Endothelial cell of umbilical vein (primary cell): ENCODE results near the gene PLA2G15. TPM values are rescaled to one million over a fixed set of nuclear protein-coding genes. Genes with fewer than 3 reads are reported as not detected.

Experiments
- BruUV-seq: library from RNA; stranded (reverse); fragments of 400-500 nt; replicated peaks from 2 replicates; lab custom pipeline; 2021; lab: Mats Ljungman, UMichigan
- CTCF ChIA-PET: fragments of 300-600, 350-600 bp; sonication (Branson Sonifier 250); formaldehyde crosslinking; loops from one replicate; lab custom pipeline; 2021; ENCODE audit warnings: antibody characterized with exemption, inconsistent platforms; lab: Charles Lee
- POLR2A ChIA-PET: fragments of 300-600, 350-600 bp; sonication (Branson Sonifier 250); formaldehyde crosslinking; loops from one replicate; lab custom pipeline; 2021; ENCODE audit warnings: antibody characterized with exemption, inconsistent platforms; lab: Charles Lee
- DNase-seq: peaks from one replicate; pipeline ENCODE4 v3.0.0-alpha.2; 2011; ENCODE audit warnings: low read depth, low spot score
- FAIRE-seq: peaks from 2 replicates; lab custom pipeline; 2011; peaks lifted over from hg19 to GRCh38; lab: Jason Lieb, UNC
- H2AFZ ChIP-seq: 2 replicates; pipeline ENCODE4 v1.6.0; 2012; ENCODE audit warnings: low read depth, low read length, control low read depth, inconsistent platforms
- H3K27ac ChIP-seq: 2 replicates; pipeline ENCODE4 v1.5.1; 2011; ENCODE audit warnings: low read depth, mild to moderate bottlenecking, control low read depth, low read length, moderate library complexity; ENCODE audit not compliant: insufficient read depth
- H3K27me3 ChIP-seq, 2 experiments: 2 replicates each; pipeline versions ENCODE4 v1.6.0 to v1.6.1; 2011; ENCODE audit warnings: low read length in 2 of 2, mixed read lengths in 1 of 2; ENCODE audit not compliant: control insufficient read depth in 2 of 2, insufficient read depth in 2 of 2
- H3K36me3 ChIP-seq, 2 experiments: 2 replicates in 1 of 2; 3 replicates in 1 of 2; pipeline ENCODE4 v1.5.1; 2011; ENCODE audit warnings: low read length in 2 of 2, mild to moderate bottlenecking in 1 of 2, moderate library complexity in 1 of 2; ENCODE audit not compliant: control insufficient read depth in 2 of 2, insufficient read depth in 2 of 2; ENCODE audit errors: extremely low read depth in 1 of 2
- H3K4me1 ChIP-seq: 3 replicates; pipeline ENCODE4 v1.5.1; 2011; ENCODE audit warnings: mild to moderate bottlenecking, low read length; ENCODE audit not compliant: control insufficient read depth, insufficient read depth; ENCODE audit errors: extremely low read depth
- H3K4me2 ChIP-seq: 2 replicates; pipeline ENCODE4 v1.6.1; 2011; ENCODE audit warnings: low read length, control low read depth, mixed read lengths; ENCODE audit not compliant: insufficient read depth
- H3K4me3 ChIP-seq, 3 experiments: fragments of 200-600 bp in 1 of 3; sonication (generic), shearing (Covaris generic) in 1 of 3; replicated peaks in 1 of 3; 2 replicates each; pipeline ENCODE4 v1.5.1; 2011 to 2016; ENCODE audit warnings: control low read depth in 3 of 3, low read length in 3 of 3, mild to moderate bottlenecking in 2 of 3, inconsistent platforms in 1 of 3, low read depth in 1 of 3, moderate library complexity in 1 of 3; ENCODE audit not compliant: insufficient read depth in 1 of 3
- H3K79me2 ChIP-seq: 2 replicates; pipeline ENCODE4 v1.6.0; 2012; ENCODE audit warnings: low read length, inconsistent platforms; ENCODE audit not compliant: control insufficient read depth, insufficient read depth
- H3K9ac ChIP-seq: replicated peaks from 2 replicates; pipeline ENCODE3; 2011; ENCODE audit warnings: low read length, control low read depth; ENCODE audit not compliant: insufficient read depth; ENCODE audit errors: extremely low read depth
- H3K9me1 ChIP-seq: replicated peaks from 3 replicates; pipeline ENCODE4 v1.6.0; 2011; ENCODE audit warnings: mild to moderate bottlenecking, low read length; ENCODE audit not compliant: control insufficient read depth, insufficient read depth; ENCODE audit errors: extremely low read depth
- H3K9me3 ChIP-seq: replicated peaks from 2 replicates; pipeline ENCODE4 v1.5.1; 2012; ENCODE audit warnings: low read length, inconsistent platforms; ENCODE audit not compliant: control insufficient read depth, insufficient read depth
- H4K20me1 ChIP-seq: replicated peaks from 2 replicates; pipeline ENCODE3; 2011; ENCODE audit warnings: mild to moderate bottlenecking, low read length; ENCODE audit not compliant: control insufficient read depth, insufficient read depth; ENCODE audit errors: extremely low read depth
- FOS ChIP-seq: IDR thresholded peaks from 2 replicates; pipeline ENCODE4 v1.6.1; 2011; ENCODE audit warnings: mild to moderate bottlenecking, low read length, moderate library complexity, borderline replicate concordance; ENCODE audit not compliant: insufficient read depth
- GATA2 ChIP-seq: IDR thresholded peaks from 2 replicates; pipeline ENCODE4 v1.7.0; 2011; ENCODE audit warnings: low read depth, mild to moderate bottlenecking, moderate library complexity, mixed read lengths, low read length; ENCODE audit not compliant: insufficient read length, insufficient read depth
- JUN ChIP-seq: IDR thresholded peaks from 2 replicates; pipeline ENCODE4 v1.6.1; 2011; ENCODE audit warnings: borderline replicate concordance, low read depth; ENCODE audit not compliant: insufficient read length, insufficient read depth
- MAX ChIP-seq: IDR thresholded peaks from 2 replicates; pipeline ENCODE4 v1.6.1; 2011; ENCODE audit not compliant: insufficient read depth, insufficient read length
- MYC ChIP-seq: IDR thresholded peaks from one replicate; pipeline ENCODE4 v1.6.1; 2011; ENCODE audit warnings: mild to moderate bottlenecking, low read depth, low read length
- POLR2A ChIP-seq: IDR thresholded peaks from 2 replicates; pipeline ENCODE4 v1.6.1; 2012; ENCODE audit warnings: low read depth, mild to moderate bottlenecking, control low read depth, low read length
- POLR2AphosphoS5 ChIP-seq: IDR thresholded peaks from 2 replicates; pipeline ENCODE4 v1.6.1; 2012; ENCODE audit warnings: low read depth, mild to moderate bottlenecking, control low read depth, low read length, moderate library complexity; ENCODE audit not compliant: insufficient read depth
- dilution Hi-C: fragments of 300-500 bp; cut with MboI; formaldehyde crosslinking; loops from one replicate; pipeline ENCODE4 v1.15.0; 2019; ENCODE audit warnings: low sequenced_read_pairs; ENCODE audit not compliant: extremely low pct_ligation_motif_present
- intact Hi-C: fragments of 100-400 bp; cut with micrococcal nuclease; formaldehyde crosslinking; loops from one replicate; pipeline ENCODE4 v1.10.0; 2022
- polyA plus RNA-seq, 4 experiments: library from polyadenylated mRNA; depleted of rRNA in 3 of 4; stranded (reverse) in 3 of 4; unstranded in 1 of 4; fragments of >200 nt; gene quantifications; 2 replicates each; pipeline versions ENCODE4 v1.2.1 to v1.2.3, GENCODE V29; 2011 to 2012; ENCODE audit warnings: missing spikeins in 1 of 4
- total RNA-seq: library from RNA; stranded (reverse); gene quantifications from 2 replicates; pipeline ENCODE4 v1.2.3, GENCODE V29; 2021

PLA2G15 gene
- total and polyA plus RNA-seq, 2 donors (not counting 3 experiments of a cell fraction or from before 2014, with no cell fraction given) = 24.3 to 41.8 TPM

DNA sequence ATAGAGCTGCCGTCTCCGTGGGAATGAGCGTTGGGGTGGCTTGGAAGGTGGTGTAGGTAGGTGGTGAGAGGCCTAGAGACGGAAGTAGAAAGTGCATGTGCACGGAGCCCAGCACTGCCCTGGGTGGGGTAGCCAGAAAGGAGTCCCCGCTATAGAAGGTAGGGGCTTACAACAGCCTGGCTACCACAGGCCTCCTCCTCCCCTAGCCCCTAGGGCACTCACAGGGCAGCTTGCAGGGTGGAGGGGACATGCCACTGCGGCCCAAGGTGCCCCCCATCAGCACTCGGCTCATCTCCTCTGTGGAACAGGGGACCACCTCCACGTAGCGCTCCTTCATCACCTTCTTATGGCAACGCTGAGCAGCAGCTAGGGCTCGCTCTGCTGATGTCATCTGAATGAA is 14.2 kb upstream of the PLA2G15 start:
- BruUV-seq = no TSS peak
- H3K79me2 ChIP-seq = no peaks in the 10 kb centered on the region
- H3K4me2 ChIP-seq = no peak overlapping the region
- H3K36me3 ChIP-seq = no peaks in the 10 kb centered on the region
- H3K4me1 ChIP-seq = no peaks in the 10 kb centered on the region
- H3K9ac ChIP-seq = no peak overlapping the region
- no peak for TF ChIP-seq MYC
- TF ChIP-seq POLR2A = no peak
- TF ChIP-seq POLR2AphosphoS5 = no peak
- no peak for TF ChIP-seq JUN
- H3K27me3 ChIP-seq = no peaks in the 10 kb centered on the region
- CTCF ChIA-PET = interaction anchor here (1.3 to 4.7 kb wide), 3 partner anchors 138 to 415 kb away, joined by 6 to 57 read pairs (median 13); no protein-coding TSS in a partner anchor
- dilution Hi-C loops (no loop called here), intact Hi-C loops (no loop called here)
- FAIRE-seq = no peak
- POLR2A ChIA-PET = no interaction called here
- no peak overlapping the region for H3K4me3 ChIP-seq
- no peaks in the 10 kb centered on the region for H4K20me1 ChIP-seq
- H3K9me1 ChIP-seq = no peaks in the 10 kb centered on the region
- no peaks in the 10 kb centered on the region for H3K9me3 ChIP-seq
- DNase-seq = no peak
- no peak overlapping the region for H2AFZ ChIP-seq
- H3K27ac ChIP-seq = no peak overlapping the region

DNA sequence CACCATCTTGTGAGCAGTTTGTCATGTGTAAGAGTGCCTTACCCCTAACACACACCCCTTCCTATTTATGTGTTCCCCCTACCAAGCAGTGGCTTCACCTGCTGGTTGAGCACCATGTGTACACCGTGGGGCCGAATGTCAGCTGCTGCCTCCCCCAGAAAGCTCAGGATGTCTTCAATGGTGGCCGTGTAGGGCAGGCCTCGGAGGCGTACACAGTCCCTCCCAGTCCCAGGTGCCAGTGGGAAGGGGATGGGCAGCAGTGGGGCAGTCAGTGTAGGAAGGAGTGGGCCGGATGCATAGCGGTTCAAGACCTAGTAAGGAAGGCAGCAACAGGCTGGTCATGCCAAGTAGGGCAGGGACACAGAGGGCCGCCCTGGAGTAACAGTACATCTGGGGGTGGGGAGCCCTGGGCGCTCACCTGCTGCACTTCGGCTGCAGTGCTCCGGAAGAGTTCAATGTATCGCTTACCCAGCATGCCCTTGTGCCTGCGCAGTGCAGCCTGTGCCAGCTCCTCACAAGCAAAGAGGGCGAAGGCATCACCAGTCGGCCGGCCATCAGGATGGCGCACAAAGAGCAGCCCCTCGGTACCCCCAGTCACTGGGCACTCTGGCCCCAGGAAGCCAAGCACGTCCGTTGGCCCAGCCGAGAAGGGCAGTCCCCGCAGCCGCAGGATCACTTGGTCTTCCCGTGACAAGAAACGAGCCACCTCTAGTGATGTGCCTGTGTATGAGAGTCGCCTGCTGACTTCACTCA is 13.6 kb upstream of the PLA2G15 start:
- Histone ChIP-seq H3K36me3 (no peaks in the 10 kb centered on the region), H3K9ac (no peak overlapping the region), H3K4me1 (peaks cover 6% of the 10 kb centered on the region), H3K27ac (no peak overlapping the region), H3K27me3 (no peaks in the 10 kb centered on the region), H3K79me2 (no peaks in the 10 kb centered on the region), H3K4me2 (no peak overlapping the region), H3K9me3 (no peaks in the 10 kb centered on the region), H4K20me1 (no peaks in the 10 kb centered on the region), H3K4me3 (no peak overlapping the region), H2AFZ (no peak overlapping the region), H3K9me1 (no peaks in the 10 kb centered on the region)
- ChIA-PET POLR2A (no interaction called here), CTCF (interaction anchor here (2.0 to 4.7 kb wide), 2 partner anchors 139 to 415 kb away, joined by 13 to 57 read pairs; no protein-coding TSS in a partner anchor)
- no peak for TF ChIP-seq MAX
- TF ChIP-seq FOS = no peak
- TF ChIP-seq GATA2 = no peak
- TF ChIP-seq MYC = no peak
- DNase-seq (no peak), FAIRE-seq (no peak)
- BruUV-seq = no TSS peak
- intact Hi-C loops (no loop called here), dilution Hi-C loops (no loop called here)
